Epithelial cell of proximal tubule (primary cell): ENCODE results near the gene PFKM. TPM values are rescaled to one million over a fixed set of nuclear protein-coding genes. Genes with fewer than 3 reads are reported as not detected.

Experiments used
- DNase-seq: peaks from one replicate; pipeline ENCODE4 v3.0.0-alpha.2; 2011; ENCODE audit warnings: low read depth
- H3K4me3 ChIP-seq: 2 replicates; pipeline ENCODE4 v1.5.1; 2011; ENCODE audit warnings: low read depth, mild to moderate bottlenecking, low read length
- total RNA-seq: library from RNA; depleted of rRNA; stranded (reverse); fragments of >200 nt; gene quantifications from 2 replicates; pipeline ENCODE4 v1.2.3, GENCODE V29; 2015
- TF ChIP-seq, protein P1 (sequence below): conservative IDR thresholded peaks from 2 replicates; pipeline ENCODE4 v1.5.1; 2012; ENCODE audit warnings: low read depth, mild to moderate bottlenecking, low read length

The PFKM gene
- total RNA-seq, 1 donor from 2014 or later, result 23.9 TPM

DNA sequence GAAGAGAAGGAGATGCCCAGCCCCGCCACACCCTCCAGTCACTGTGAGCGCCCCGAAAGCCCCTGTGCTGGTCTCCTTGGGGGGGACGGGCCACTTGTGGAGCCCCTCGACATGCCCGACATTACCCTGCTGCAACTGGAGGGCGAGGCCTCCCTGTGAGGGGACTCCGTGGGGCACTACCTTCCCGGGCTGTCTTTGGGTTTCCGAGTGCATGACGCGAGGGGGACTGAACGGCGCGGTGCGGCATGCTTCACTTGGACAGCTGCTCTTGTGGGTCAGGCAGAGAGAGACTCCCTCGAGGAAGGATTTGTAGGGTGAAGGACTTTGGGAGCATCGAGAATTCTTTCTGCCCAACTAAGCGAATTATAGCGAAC lies 65.4 kb downstream of the PFKM start:
- DNase-seq, result no peak
- no peak overlapping the region for H3K4me3 ChIP-seq
- TF ChIP-seq, protein P1, sequence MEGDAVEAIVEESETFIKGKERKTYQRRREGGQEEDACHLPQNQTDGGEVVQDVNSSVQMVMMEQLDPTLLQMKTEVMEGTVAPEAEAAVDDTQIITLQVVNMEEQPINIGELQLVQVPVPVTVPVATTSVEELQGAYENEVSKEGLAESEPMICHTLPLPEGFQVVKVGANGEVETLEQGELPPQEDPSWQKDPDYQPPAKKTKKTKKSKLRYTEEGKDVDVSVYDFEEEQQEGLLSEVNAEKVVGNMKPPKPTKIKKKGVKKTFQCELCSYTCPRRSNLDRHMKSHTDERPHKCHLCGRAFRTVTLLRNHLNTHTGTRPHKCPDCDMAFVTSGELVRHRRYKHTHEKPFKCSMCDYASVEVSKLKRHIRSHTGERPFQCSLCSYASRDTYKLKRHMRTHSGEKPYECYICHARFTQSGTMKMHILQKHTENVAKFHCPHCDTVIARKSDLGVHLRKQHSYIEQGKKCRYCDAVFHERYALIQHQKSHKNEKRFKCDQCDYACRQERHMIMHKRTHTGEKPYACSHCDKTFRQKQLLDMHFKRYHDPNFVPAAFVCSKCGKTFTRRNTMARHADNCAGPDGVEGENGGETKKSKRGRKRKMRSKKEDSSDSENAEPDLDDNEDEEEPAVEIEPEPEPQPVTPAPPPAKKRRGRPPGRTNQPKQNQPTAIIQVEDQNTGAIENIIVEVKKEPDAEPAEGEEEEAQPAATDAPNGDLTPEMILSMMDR, result no peak

DNA sequence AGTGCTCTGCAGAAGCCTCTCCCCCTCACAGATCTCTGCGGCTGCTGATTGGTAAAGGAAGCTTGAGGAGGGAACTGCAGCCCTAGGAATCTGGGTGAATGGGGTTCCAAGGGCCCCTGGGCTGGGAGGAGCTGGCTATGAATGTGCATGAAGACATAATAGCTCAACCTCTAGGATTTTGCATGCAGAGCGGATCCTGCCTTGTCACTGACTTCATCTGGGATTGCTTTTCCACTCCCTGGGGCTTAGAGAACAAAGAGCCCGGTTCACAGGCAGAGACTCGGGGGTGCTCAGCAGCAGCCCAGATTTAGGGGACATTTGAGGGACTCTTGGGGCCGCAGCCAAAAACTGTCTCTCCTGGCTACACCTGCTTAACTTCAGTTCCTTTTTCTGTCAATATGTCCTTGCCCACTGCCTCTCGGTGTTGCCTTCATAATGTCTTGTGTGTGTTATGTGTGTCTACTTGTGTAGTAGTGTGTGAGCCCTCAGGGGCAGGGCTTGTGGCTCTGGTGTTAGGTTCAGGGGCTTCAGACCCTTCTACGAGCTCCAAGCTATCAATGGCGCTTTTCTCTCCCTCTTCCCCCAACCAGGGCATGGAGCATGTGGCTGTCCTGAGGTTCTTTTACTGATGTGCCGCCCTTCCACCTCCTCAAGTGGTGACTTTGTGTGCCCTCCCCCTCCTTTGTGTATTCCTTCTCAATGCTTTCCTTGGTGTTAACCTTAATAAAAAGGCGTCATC lies 66.2 kb downstream of the PFKM start:
- no peak overlapping the region for H3K4me3 ChIP-seq
- TF ChIP-seq, protein P1, result no peak
- no peak for DNase-seq

- TF ChIP-seq, protein P1, result no peak
- no peak for DNase-seq
- no peak overlapping the region for H3K4me3 ChIP-seq
Observed at GRCh38 chr12:48187916-48188695, 68.9 kb downstream of the PFKM start.

GRCh38 chr12:48189331-48190125 lies 70.4 kb downstream of the PFKM start:
- TF ChIP-seq, protein P1, result peak; percentile 88
- no peak for DNase-seq
- H3K4me3 ChIP-seq, result no peak overlapping the region

DNA sequence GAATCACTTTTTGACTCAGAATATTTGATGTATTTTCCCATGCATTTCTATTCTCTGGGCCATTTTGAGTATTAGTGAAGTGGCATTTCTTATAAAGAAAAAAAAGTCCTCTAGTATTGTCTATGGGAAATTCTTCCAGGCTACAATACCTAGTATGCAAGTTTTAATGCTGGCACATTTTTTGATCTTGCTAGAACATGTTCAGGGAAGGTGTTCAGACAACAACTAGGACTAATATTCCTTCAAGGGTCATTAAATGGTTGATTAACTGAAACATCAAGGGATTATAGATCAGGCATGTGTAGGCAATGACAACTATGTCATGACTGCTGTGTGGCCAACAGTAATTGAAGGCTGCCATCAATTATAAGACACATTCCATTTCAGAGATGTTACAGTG lies 71.9 kb downstream of the PFKM start:
- TF ChIP-seq, protein P1, result no peak
- H3K4me3 ChIP-seq, result no peak overlapping the region
- DNase-seq, result no peak

- H3K4me3 ChIP-seq, result no peak overlapping the region
- no peak for DNase-seq
- TF ChIP-seq, protein P1, result no peak
Observed at GRCh38 chr12:48192861-48193260, 73.7 kb downstream of the PFKM start.
